Heart left ventricle (tissue), 16 donors: Measurements from ENCODE around the gene GADL1. TPM values are rescaled to one million over a fixed set of nuclear protein-coding genes. Genes with fewer than 3 reads are reported as not detected.
A peak's percentile ranks its signal among the peaks of the same experiment; 100 is the strongest.

ENCODE experiments used
- ATAC-seq, 4 donors: fragments of 200-7000 bp; cut with Tn5 transposase; one replicate each; pipeline ENCODE4 v1.9.1; 2020 to 2022; ENCODE audit warnings: moderate library complexity in 4 of 4, mild to moderate bottlenecking in 3 of 4, moderate number of reproducible peaks in 1 of 4
- DNase-seq, 5 donors: peaks; one replicate each; pipeline ENCODE4 v3.0.0-alpha.2; 2020
- H3K27ac ChIP-seq, 12 donors: fragments of 200-600 bp; sonication (generic) in 4 of 12; one replicate each; pipeline versions ENCODE4 v1.5.0 to v1.8.0; 2016 to 2022; ENCODE audit warnings: mild to moderate bottlenecking in 2 of 12
- H3K27me3 ChIP-seq, 9 donors: fragments of 200-600 bp; sonication (generic) in 2 of 9; one replicate each; pipeline versions ENCODE4 v1.5.1 to v1.8.0; 2016 to 2022; ENCODE audit warnings: mild to moderate bottlenecking in 3 of 9
- H3K36me3 ChIP-seq, 9 donors: fragments of 200-600 bp; sonication (generic) in 2 of 9; one replicate each; pipeline versions ENCODE4 v1.5.0 to v1.8.0; 2018 to 2022; ENCODE audit warnings: mild to moderate bottlenecking in 2 of 9
- H3K4me1 ChIP-seq, 12 donors: fragments of 200-600 bp; sonication (generic) in 4 of 12; one replicate each; pipeline versions ENCODE4 v1.5.0 to v1.8.0; 2016 to 2022; ENCODE audit warnings: mild to moderate bottlenecking in 3 of 12
- H3K4me3 ChIP-seq, 12 donors: fragments of 200-600 bp; sonication (generic) in 4 of 12; one replicate each; pipeline versions ENCODE4 v1.5.0 to v1.8.0; 2017 to 2022; ENCODE audit warnings: mild to moderate bottlenecking in 9 of 12, moderate library complexity in 4 of 12
- H3K9me3 ChIP-seq, 12 donors: fragments of 200-600 bp; sonication (generic) in 4 of 12; one replicate each; pipeline versions ENCODE4 v1.5.0 to v1.8.0; 2016 to 2022; ENCODE audit warnings: mild to moderate bottlenecking in 1 of 12
- POLR2A ChIP-seq, 2 donors: fragments of 450-650 bp; IDR thresholded peaks; one replicate each; pipeline ENCODE4 v1.6.1; 2017; ENCODE audit warnings: antibody characterized with exemption in 2 of 2, mild to moderate bottlenecking in 2 of 2, moderate library complexity in 2 of 2
- WGBS, 4 donors: extraction: QIAGEN DNeasy Blood & Tissue Kit in 2 of 4; methylation state at CpG; one replicate each; pipeline versions ENCODE4 v1.1.5 to v1.1.7; 2013 to 2018; 5-methylcytosine and 5-hydroxymethylcytosine counted together
- intact Hi-C, 10 donors: fragments of 100-400 bp; cut with DNase I; formaldehyde crosslinking; loops; one replicate each; pipeline versions ENCODE4 v1.11.1 to v1.14.2; 2022
- polyA plus RNA-seq, 2 donors: library from polyadenylated mRNA; stranded (reverse); fragments of 200-250 nt; gene quantifications; one replicate each; pipeline ENCODE4 v1.2.3, GENCODE V29; 2013
- total RNA-seq, 9 donors: library from RNA; depleted of rRNA in 2 of 9; stranded (reverse); fragments of >200 nt in 2 of 9; fragmentation: NEBNext Ultra II Directional in 3 of 9; extraction: Animal tissue kit (Norgen Biotek cat#: 25700) in 3 of 9; gene quantifications; one replicate each; pipeline versions ENCODE4 v1.1.0 to v1.2.4, GENCODE V29; 2016 to 2023
- TF ChIP-seq, protein P1 (sequence below), 12 donors: fragments of 200-600 bp; sonication (generic) in 4 of 12; IDR thresholded peaks; one replicate each; pipeline versions ENCODE4 v1.5.0 to v1.8.0; 2018 to 2022; ENCODE audit warnings: antibody characterized with exemption in 12 of 12, mild to moderate bottlenecking in 5 of 12
- donor health status: ischemic (EF 13 %, LVEDD 7.1; RV severe dilation, severe dysfunction).
- donor health status: healthy with polysubstance abuse.
- donor health status: DM: no; HTN: yes; CAD: no.
- donor health status: DM: no; HTN: no; CAD: no.
- donor health status: ischemic (EF 25% LVEDD 6.9; RV normal size, moderate dysfunction).
- donor health status: ischemic (EF 25% LVEDD 5.7; RV mildly dilated, moderate dysfunction).
- donor health status: healthy.
- donor health status: DM: yes; HTN: yes; CAD: no.
- donor health status: ischemic (EF 35%, LVEDD 5.7; RV mildly dilated, moderate dysfunction).
- donor health status: nonischemic (EF 11% LVEDD 7.7; RV severe dilation, severe dysfunction).
- donor health status: DM: yes; HTN: yes; CAD: no.
- donor health status: PGD.
- donor health status: ischemic (EF 29% LVEDD 5.4; RV normal size, mild dysfunction).
- donor health status: nonischemic (EF 23%, LVEDD 6.1; RV moderate dilation, normal function).

The GADL1 gene
- total and polyA plus RNA-seq, 11 donors: 0.03 to 0.59 (median 0.18) TPM; not detected in 3

DNA sequence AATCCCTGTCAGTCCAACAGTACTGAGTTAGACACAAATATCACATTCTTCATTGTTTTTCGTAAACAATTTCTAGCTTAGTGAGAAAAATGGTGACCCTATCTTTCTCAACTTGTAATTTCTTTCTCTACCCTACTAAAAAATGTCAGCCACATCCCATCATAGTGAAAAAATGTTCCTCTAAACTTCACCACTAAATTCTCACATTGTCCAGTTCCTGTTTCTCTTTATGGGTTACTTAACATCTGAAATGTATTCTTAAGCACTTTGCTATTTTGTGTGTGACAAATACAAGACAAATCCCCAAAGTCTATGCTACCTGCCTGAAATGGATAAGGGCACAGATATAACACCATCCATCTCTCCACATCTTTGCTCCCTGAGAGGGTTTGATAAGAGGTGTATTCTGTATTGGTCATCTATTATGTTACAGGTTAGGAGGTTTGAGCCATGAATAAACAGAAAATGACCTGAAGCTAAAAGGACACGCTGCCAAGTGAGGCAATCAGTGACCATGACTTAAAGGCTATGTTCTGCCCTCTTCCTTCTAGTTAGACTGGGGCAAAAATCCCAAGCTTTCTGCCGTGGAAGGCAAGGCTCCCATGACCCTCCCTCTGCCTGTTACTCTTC, 118.2 kb downstream of the GADL1 start:
- peaks cover 0 to 5% (median 0%) of the 10 kb centered on the region in 12 donors for H3K9me3 ChIP-seq
- TF ChIP-seq, protein P1, sequence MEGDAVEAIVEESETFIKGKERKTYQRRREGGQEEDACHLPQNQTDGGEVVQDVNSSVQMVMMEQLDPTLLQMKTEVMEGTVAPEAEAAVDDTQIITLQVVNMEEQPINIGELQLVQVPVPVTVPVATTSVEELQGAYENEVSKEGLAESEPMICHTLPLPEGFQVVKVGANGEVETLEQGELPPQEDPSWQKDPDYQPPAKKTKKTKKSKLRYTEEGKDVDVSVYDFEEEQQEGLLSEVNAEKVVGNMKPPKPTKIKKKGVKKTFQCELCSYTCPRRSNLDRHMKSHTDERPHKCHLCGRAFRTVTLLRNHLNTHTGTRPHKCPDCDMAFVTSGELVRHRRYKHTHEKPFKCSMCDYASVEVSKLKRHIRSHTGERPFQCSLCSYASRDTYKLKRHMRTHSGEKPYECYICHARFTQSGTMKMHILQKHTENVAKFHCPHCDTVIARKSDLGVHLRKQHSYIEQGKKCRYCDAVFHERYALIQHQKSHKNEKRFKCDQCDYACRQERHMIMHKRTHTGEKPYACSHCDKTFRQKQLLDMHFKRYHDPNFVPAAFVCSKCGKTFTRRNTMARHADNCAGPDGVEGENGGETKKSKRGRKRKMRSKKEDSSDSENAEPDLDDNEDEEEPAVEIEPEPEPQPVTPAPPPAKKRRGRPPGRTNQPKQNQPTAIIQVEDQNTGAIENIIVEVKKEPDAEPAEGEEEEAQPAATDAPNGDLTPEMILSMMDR (IDR thresholded peaks at IDR 0.05): no peak
- TF ChIP-seq POLR2A (IDR thresholded peaks at IDR 0.05): no peak
- no peak overlapping the region for H3K27ac ChIP-seq
- H3K27me3 ChIP-seq: no peaks in the 10 kb centered on the region
- no peak for ATAC-seq
- 66 to 80% (median 75%) methylated on average over 3 of the region's 3 CpGs for WGBS, 4 donors
- H3K4me3 ChIP-seq: no peak overlapping the region
- DNase-seq: no peak
- H3K4me1 ChIP-seq: no peaks in the 10 kb centered on the region
- intact Hi-C loops: loop anchor here in 6 of 10 donors (5.0 to 10.0 kb wide), 8 partner anchors 118 to 998 kb away; partner anchors contain the start of gene GADL1 (in 1 of the 6)
- H3K36me3 ChIP-seq: no peaks in the 10 kb centered on the region

DNA sequence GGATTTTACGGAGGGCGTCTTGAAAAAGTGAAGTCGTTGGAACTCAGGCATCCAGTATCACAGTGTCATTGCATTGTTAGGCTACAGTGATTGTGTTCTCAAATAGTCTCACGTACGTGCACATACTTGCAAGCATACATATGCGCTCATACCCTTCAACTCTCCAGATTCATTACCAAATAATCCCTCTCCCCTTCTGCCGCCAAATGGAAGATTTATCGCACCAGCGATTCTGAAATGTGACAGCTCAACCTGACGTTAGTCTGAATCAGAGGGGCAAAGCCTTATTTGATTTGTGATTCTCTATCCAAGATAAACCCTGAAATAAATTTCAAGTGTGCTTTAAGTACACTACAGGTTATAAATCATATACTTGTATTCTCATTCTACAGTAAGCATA, 119.4 kb downstream of the GADL1 start:
- Histone ChIP-seq H3K4me1 (peaks cover 0 to 5% (median 0%) of the 10 kb centered on the region in 12 donors), H3K4me3 (no peak overlapping the region), H3K27me3 (no peaks in the 10 kb centered on the region), H3K36me3 (no peaks in the 10 kb centered on the region), H3K27ac (no peak overlapping the region), H3K9me3 (peaks cover 0 to 5% (median 0%) of the 10 kb centered on the region in 12 donors)
- intact Hi-C loops: loop anchor here in 6 of 10 donors (5.0 to 10.0 kb wide), 8 partner anchors 120 to 1000 kb away; partner anchors contain the start of gene GADL1 (in 1 of the 6)
- ATAC-seq: no peak
- DNase-seq: no peak
- WGBS, 4 donors: 86 to 89% (median 87%) methylated on average over 10 of the region's 10 CpGs
- TF ChIP-seq, protein P1 (IDR thresholded peaks at IDR 0.05): no peak

DNA sequence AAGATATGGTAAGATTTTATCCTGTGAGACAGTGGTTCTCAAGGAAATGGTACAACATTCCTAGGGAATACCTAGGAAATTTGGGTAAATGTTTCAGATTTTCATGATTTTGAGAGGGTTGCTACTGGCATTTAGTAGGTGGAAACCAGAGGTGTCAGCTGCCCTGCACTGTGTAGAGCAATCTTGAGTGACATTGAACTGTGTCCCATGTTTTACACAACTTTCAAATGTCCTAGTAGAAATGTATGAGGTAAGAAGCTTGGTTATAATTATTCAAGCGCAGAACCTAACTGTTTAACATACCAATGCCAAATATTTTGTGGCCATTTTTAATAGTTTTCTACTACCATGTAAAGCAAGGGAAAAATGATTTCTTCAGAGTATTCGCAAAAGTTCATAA, 120.4 kb downstream of the GADL1 start:
- Histone ChIP-seq H3K9me3 (no peaks in the 10 kb centered on the region), H3K4me1 (peaks cover 0 to 5% (median 0%) of the 10 kb centered on the region in 12 donors), H3K27me3 (no peaks in the 10 kb centered on the region), H3K4me3 (no peak overlapping the region), H3K27ac (no peak overlapping the region), H3K36me3 (no peaks in the 10 kb centered on the region)
- WGBS, 4 donors: 73 to 98% (median 97%) methylated on average over 2 of the region's 2 CpGs
- no peak for TF ChIP-seq POLR2A (IDR thresholded peaks at IDR 0.05)
- TF ChIP-seq, protein P1 (IDR thresholded peaks at IDR 0.05): no peak
- DNase-seq (no peak), ATAC-seq (no peak)
- intact Hi-C loops: loop anchor here in 6 of 10 donors (5.0 to 10.0 kb wide), 7 partner anchors 121 to 1001 kb away; partner anchors contain the start of gene GADL1 (in 1 of the 6)

DNA sequence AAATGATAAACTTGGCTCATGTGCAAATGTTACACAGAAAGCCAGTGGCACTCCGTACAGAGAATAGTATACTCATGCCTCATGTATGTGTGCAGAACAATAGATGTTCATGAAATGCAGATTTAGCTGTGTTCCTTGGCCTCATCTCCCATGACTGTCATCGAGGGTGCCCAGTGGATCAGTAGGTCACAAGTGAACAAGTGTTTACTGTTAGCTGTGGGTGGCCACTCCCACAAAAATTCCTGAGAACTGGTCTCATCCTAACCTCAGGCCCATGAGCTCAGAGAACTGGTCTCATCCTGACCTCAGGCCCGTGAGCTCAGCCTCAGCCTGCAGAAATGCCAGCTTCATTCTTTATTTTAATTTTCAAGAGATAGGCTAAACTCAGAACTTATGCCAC, 124.1 kb downstream of the GADL1 start:
- H3K27ac ChIP-seq: no peak overlapping the region
- H3K4me1 ChIP-seq: peaks cover 0 to 5% (median 0%) of the 10 kb centered on the region in 12 donors
- 69 to 74% (median 71%) methylated on average over 3 of the region's 3 CpGs for whole genome bisulfite sequencing, 4 donors
- ATAC-seq: peak in 3 of 4 donors; percentile 41 to 86 (median 73)
- no peaks in the 10 kb centered on the region for H3K27me3 ChIP-seq
- DNase-seq: peak in 4 of 5 donors; percentile 12 to 40 (median 24)
- no peak overlapping the region for H3K4me3 ChIP-seq
- intact Hi-C loops: loop anchor here in 7 of 10 donors (2.0 to 10.0 kb wide), 8 partner anchors 124 to 1004 kb away; partner anchors contain the start of gene GADL1 (in 1 of the 7)
- TF ChIP-seq POLR2A (IDR thresholded peaks at IDR 0.05): no peak
- TF ChIP-seq, protein P1 (IDR thresholded peaks at IDR 0.05): no peak
- no peaks in the 10 kb centered on the region for H3K9me3 ChIP-seq
- H3K36me3 ChIP-seq: no peaks in the 10 kb centered on the region
